ENCODE results near the gene C2orf69.

Gene C2orf69

GRCh38 chr2:199916980-199917379 lies 5.9 kb downstream of the C2orf69 start:
- no peak for DNase-seq

GRCh38 chr2:199922856-199923255 lies 11.8 kb downstream of the C2orf69 start:
- DNase-seq = no peak

- no peak for DNase-seq
These were observed 12.8 kb downstream of the C2orf69 start for GRCh38 chr2:199923924-199924323.

GRCh38 chr2:199926806-199927205 lies 15.7 kb downstream of the C2orf69 start:
- no peak for DNase-seq

- DNase-seq = no peak
These were observed 17.1 kb downstream of the C2orf69 start for GRCh38 chr2:199928226-199928625.

- no peak for DNase-seq
These were observed 17.5 kb downstream of the C2orf69 start for GRCh38 chr2:199928626-199929025.

- DNase-seq = no peak
These were observed 18.2 kb downstream of the C2orf69 start for GRCh38 chr2:199929262-199929661.

- DNase-seq = no peak
These were observed 21.3 kb downstream of the C2orf69 start for GRCh38 chr2:199932312-199932855.

GRCh38 chr2:199933466-199933865 lies 22.4 kb downstream of the C2orf69 start:
- DNase-seq = no peak

GRCh38 chr2:199936554-199936953 lies 25.5 kb downstream of the C2orf69 start:
- DNase-seq = no peak

GRCh38 chr2:199940373-199940772 lies 29.3 kb downstream of the C2orf69 start:
- peak; percentile 20 for DNase-seq

- DNase-seq = no peak
These were observed 32.3 kb downstream of the C2orf69 start for GRCh38 chr2:199943373-199943772.

GRCh38 chr2:199946196-199946595 lies 35.1 kb downstream of the C2orf69 start:
- no peak for DNase-seq

- DNase-seq = no peak
These were observed 35.7 kb downstream of the C2orf69 start for GRCh38 chr2:199946836-199947235.

- no peak for DNase-seq
These were observed 39.3 kb downstream of the C2orf69 start for GRCh38 chr2:199950396-199950795.

GRCh38 chr2:199951023-199951422 lies 39.9 kb downstream of the C2orf69 start:
- DNase-seq = no peak

GRCh38 chr2:199955007-199955338 lies 43.9 kb downstream of the C2orf69 start:
- DNase-seq = no peak

GRCh38 chr2:199955339-199956061 lies 44.4 kb downstream of the C2orf69 start, which contains the start of the genes MAIP1 and TYW5:
Gene MAIP1, plus strand, starts transcription at chr2:199955582. Its CDS starts 217 bp downstream, at chr2:199955799.
Gene TYW5, minus strand, starts transcription at chr2:199955491. Its CDS starts 21 bp downstream, at chr2:199955470.
- peak; percentile 81 for DNase-seq

GRCh38 chr2:199956062-199956380 lies 44.9 kb downstream of the C2orf69 start:
- no peak for DNase-seq

- DNase-seq = no peak
These were observed 46.9 kb downstream of the C2orf69 start for GRCh38 chr2:199958014-199958413.

GRCh38 chr2:199962203-199962602 lies 51.1 kb downstream of the C2orf69 start:
- no peak for DNase-seq

- DNase-seq = no peak
These were observed 55.3 kb downstream of the C2orf69 start for GRCh38 chr2:199966405-199966804.

- no peak for DNase-seq
These were observed 55.9 kb downstream of the C2orf69 start for GRCh38 chr2:199966976-199967375.

- DNase-seq = no peak
These were observed 57.0 kb downstream of the C2orf69 start for GRCh38 chr2:199968126-199968525.

GRCh38 chr2:199972088-199972626 lies 61.1 kb downstream of the C2orf69 start:
- DNase-seq = no peak

Measured in CD4-positive, alpha-beta T cell treated with Interleukin-17A for 1 hour (primary cell).